Measurements from ENCODE around the gene TRAPPC13. TPM values are rescaled to one million over a fixed set of nuclear protein-coding genes. Genes with fewer than 3 reads are reported as not detected.
A peak's percentile ranks its signal among the peaks of the same experiment; 100 is the strongest.
"Not testable (repeated sequence)": the region's sequence is repeated elsewhere in the genome, so short reads cannot be mapped to it uniquely, and the experiment has no call there.

TRAPPC13 gene
- total RNA-seq, 4 donors from 2014 or later = 3.0 to 24.1 (median 11.9) TPM

GRCh38 chr5:65663804-65664521 is 39.1 kb downstream of the TRAPPC13 start:
- peaks cover 0 to 7% (median 0%) of the 10 kb centered on the region in 4 donors for H3K36me3 ChIP-seq

GRCh38 chr5:65668696-65669095 is 43.9 kb downstream of the TRAPPC13 start:
- Histone ChIP-seq H3K9me3 (no peaks in the 10 kb centered on the region), H3K4me3 (no peak overlapping the region), H3K27me3 (no peaks in the 10 kb centered on the region), H3K4me1 (no peaks in the 10 kb centered on the region), H3K27ac (no peak overlapping the region), H3K36me3 (peaks cover 0 to 5% (median 0%) of the 10 kb centered on the region in 4 donors)
- intact Hi-C loops (cut with DNase I; ENCODE audit: low total_unique reads) (no loop called here), in situ Hi-C loops (cut with MboI; ENCODE audit: low pct_ligation_motif_present in 1 of 4, low pct_unique_long_range_greater_than_20kb in 1 of 4, low sequenced_read_pairs in 3 of 4) (no loop called here)
- TF ChIP-seq CTCF (IDR thresholded peaks at IDR 0.05) (no peak), EP300 (IDR thresholded peaks at IDR 0.05; ENCODE audit: low read depth) (no peak), POLR2A (IDR thresholded peaks at IDR 0.05) (no peak), POLR2AphosphoS5 (IDR thresholded peaks at IDR 0.05) (no peak)
- WGBS, 2 donors (ENCODE audit: low coverage in 1 of 2) = 81 to 86% methylated on average over 6 to 7 of the region's 7 CpGs
- DNase-seq = no peak

More at GRCh38 chr5:65663804-65664521, 39.1 kb downstream of the TRAPPC13 start:
- Histone ChIP-seq H3K27me3 (no peaks in the 10 kb centered on the region), H3K4me3 (no peak overlapping the region), H3K4me1 (no peaks in the 10 kb centered on the region), H3K27ac (no peak overlapping the region), H3K9me3 (no peaks in the 10 kb centered on the region)
- WGBS, 2 donors (ENCODE audit: low coverage in 1 of 2) = 100% methylated on average over 1 of the region's 1 CpG
- TF ChIP-seq CTCF (IDR thresholded peaks at IDR 0.05) (peak in 4 of 5 experiments; percentile 8 to 44 (median 40)), POLR2AphosphoS5 (IDR thresholded peaks at IDR 0.05) (no peak)
- in situ Hi-C loops (cut with MboI; ENCODE audit: low pct_ligation_motif_present in 1 of 4, low pct_unique_long_range_greater_than_20kb in 1 of 4, low sequenced_read_pairs in 3 of 4) (no loop called here), intact Hi-C loops (cut with DNase I; ENCODE audit: low total_unique reads) (no loop called here)
- DNase-seq = no peak

- WGBS, 2 donors (ENCODE audit: low coverage in 1 of 2) = 84 to 100% methylated on average over 1 of the region's 1 CpG
These were observed 48.0 kb downstream of the TRAPPC13 start for GRCh38 chr5:65672796-65673195.

GRCh38 chr5:65674749-65675148 is 49.9 kb downstream of the TRAPPC13 start:
- TF ChIP-seq CTCF (IDR thresholded peaks at IDR 0.05) (no peak), POLR2AphosphoS5 (IDR thresholded peaks at IDR 0.05) (no peak), POLR2A (IDR thresholded peaks at IDR 0.05) (no peak), EP300 (IDR thresholded peaks at IDR 0.05; ENCODE audit: low read depth) (no peak)
- Histone ChIP-seq H3K4me3 (no peak overlapping the region), H3K27ac (no peak overlapping the region), H3K9me3 (no peaks in the 10 kb centered on the region), H3K4me1 (no peaks in the 10 kb centered on the region), H3K27me3 (no peaks in the 10 kb centered on the region), H3K36me3 (peaks cover 0 to 11% (median 0%) of the 10 kb centered on the region in 4 donors)
- intact Hi-C loops (cut with DNase I; ENCODE audit: low total_unique reads) = no loop called here
- in situ Hi-C loops (cut with MboI; ENCODE audit: low pct_ligation_motif_present in 1 of 4, low pct_unique_long_range_greater_than_20kb in 1 of 4, low sequenced_read_pairs in 3 of 4) = no loop called here
- DNase-seq = no peak

More at GRCh38 chr5:65672796-65673195, 48.0 kb downstream of the TRAPPC13 start:
- Histone ChIP-seq H3K4me3 (no peak overlapping the region), H3K4me1 (no peaks in the 10 kb centered on the region), H3K27ac (no peak overlapping the region), H3K9me3 (no peaks in the 10 kb centered on the region), H3K27me3 (no peaks in the 10 kb centered on the region), H3K36me3 (peaks cover 0 to 5% (median 0%) of the 10 kb centered on the region in 4 donors)
- no peak for TF ChIP-seq POLR2A (IDR thresholded peaks at IDR 0.05)
- in situ Hi-C loops (cut with MboI; ENCODE audit: low pct_ligation_motif_present in 1 of 4, low pct_unique_long_range_greater_than_20kb in 1 of 4, low sequenced_read_pairs in 3 of 4) (no loop called here), intact Hi-C loops (cut with DNase I; ENCODE audit: low total_unique reads) (no loop called here)
- DNase-seq = no peak

- in situ Hi-C loops (cut with MboI; ENCODE audit: low pct_ligation_motif_present in 1 of 4, low pct_unique_long_range_greater_than_20kb in 1 of 4, low sequenced_read_pairs in 3 of 4) = not testable (repeated sequence)
These were observed 51.2 kb downstream of the TRAPPC13 start for GRCh38 chr5:65676056-65676455.

More at GRCh38 chr5:65676056-65676455, 51.2 kb downstream of the TRAPPC13 start:
- H3K36me3 ChIP-seq; H3K4me3 ChIP-seq; DNase-seq; H3K27ac ChIP-seq; intact Hi-C loops (cut with DNase I; ENCODE audit: low total_unique reads); H3K9me3 ChIP-seq; H3K4me1 ChIP-seq; H3K27me3 ChIP-seq: not testable (repeated sequence)
- WGBS, 2 donors (ENCODE audit: low coverage in 1 of 2) = 86 to 91% methylated on average over 3 of the region's 3 CpGs
